ENCODE results near the gene HP.
"Not testable (repeated sequence)": the region's sequence is repeated elsewhere in the genome, so short reads cannot be mapped to it uniquely, and the experiment has no call there.

HP gene, protein sequence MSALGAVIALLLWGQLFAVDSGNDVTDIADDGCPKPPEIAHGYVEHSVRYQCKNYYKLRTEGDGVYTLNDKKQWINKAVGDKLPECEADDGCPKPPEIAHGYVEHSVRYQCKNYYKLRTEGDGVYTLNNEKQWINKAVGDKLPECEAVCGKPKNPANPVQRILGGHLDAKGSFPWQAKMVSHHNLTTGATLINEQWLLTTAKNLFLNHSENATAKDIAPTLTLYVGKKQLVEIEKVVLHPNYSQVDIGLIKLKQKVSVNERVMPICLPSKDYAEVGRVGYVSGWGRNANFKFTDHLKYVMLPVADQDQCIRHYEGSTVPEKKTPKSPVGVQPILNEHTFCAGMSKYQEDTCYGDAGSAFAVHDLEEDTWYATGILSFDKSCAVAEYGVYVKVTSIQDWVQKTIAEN

DNA sequence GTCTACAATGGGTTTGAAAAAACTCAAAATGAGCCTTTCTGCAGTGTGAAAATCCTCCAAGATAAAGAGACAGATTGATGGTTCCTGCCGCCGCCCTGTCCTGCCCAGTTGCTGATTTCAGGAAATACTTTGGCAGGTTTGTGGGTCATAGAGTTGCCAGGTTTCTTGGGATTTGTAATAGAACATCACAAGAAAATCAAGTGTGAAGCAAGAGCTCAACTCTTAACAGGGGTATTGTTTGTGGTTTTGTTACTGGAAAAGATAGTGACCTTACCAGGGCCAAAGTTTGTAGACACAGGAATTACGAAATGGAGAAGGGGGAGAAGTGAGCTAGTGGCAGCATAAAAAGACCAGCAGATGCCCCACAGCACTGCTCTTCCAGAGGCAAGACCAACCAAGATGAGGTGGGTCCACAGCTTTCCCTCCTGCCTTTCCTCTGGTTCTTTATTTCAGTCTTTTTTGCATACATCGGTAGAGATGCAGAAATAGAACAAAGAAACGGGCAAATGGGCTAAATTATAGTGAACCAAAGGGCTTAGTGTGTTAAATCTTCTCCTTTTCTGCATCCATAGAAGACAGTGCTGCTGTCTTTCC is at the start of gene HP:
Gene HP, plus strand, starts transcription at position 252 of the 594 bp plus-strand sequence. Its CDS starts 148 bp downstream, at position 400.
- not testable (repeated sequence) for H3K36me3 ChIP-seq (ENCODE audit: control insufficient read depth, insufficient read depth, low read length); H3K4me3 ChIP-seq (replicated peaks; ENCODE audit: low read depth, low read length); DNase-seq (ENCODE audit: extremely low read depth, insufficient read length); H3K27me3 ChIP-seq (replicated peaks; ENCODE audit: control insufficient read depth, insufficient read depth, low read length)

DNA sequence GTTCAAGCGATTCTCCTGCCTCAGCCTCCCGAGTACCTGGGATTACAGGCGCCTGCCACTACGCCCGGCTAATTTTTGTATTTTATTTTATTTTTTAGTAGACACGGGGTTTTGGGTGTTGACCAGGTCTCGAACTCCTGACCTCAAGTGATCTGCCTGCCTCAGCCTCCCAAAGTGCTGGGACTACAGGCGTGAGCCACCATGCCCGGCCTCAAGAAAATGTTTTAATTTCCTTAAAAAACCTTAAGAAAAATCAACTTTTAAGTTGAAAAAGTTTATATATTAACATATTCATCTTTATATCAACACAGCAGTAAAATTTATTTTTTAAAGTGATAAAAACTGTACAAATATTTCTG is 46.3 kb upstream of the HP start:
- peak overlapping the region; percentile 27 for H3K4me3 ChIP-seq (replicated peaks; ENCODE audit: low read depth, low read length)
- not testable (repeated sequence) for DNase-seq (ENCODE audit: extremely low read depth, insufficient read length); H3K27me3 ChIP-seq (replicated peaks; ENCODE audit: control insufficient read depth, insufficient read depth, low read length); H3K36me3 ChIP-seq (ENCODE audit: control insufficient read depth, insufficient read depth, low read length)

DNA sequence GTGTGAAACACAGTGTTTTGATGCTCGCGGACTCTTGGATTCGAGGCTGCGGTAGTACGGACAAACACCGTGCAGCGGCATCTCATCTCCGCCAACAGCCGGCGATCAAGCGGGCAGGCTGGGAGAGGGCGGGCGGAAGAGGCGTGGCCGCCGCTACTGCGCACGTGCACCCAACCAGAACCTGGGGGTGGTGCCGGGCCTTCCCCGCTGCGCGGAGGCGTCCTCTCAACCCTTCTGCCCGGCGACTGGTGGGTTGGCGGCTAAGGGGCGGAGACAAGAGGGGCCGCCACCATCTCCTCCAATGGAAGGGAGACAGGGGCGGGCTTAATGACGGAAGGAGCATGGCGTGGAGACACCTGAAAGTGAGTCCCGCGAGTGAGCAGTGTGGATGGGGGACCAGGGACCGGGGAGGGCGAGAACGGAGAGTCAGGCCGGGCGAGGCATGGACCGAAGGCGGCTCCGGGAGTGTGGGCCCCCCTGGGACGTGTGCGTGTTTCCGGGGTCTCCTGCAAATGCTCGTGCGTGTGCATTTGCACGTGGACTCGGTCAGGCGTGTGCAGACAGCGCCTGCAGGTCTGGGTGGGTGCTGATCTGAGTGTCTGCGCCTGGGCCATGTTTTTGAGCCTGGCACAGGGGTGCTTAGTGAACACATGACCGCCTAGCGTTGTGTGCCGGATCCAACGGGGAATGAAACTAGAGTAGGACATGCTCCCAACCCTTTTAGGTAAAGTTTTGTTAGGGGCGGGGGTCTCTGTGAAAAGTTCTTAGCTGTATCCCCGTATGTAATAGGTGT is 45.7 kb upstream of the HP start, which contains the start of gene DHODH:
Gene DHODH, plus strand, starts transcription at position 321 of the 793 bp plus-strand sequence. Its CDS starts 21 bp downstream, at position 342.
- Histone ChIP-seq H3K4me3 (replicated peaks; ENCODE audit: low read depth, low read length) (peak within 1 kb of the TSS; percentile 73), H3K27me3 (replicated peaks; ENCODE audit: control insufficient read depth, insufficient read depth, low read length) (no peaks in the 10 kb centered on the region), H3K36me3 (ENCODE audit: control insufficient read depth, insufficient read depth, low read length) (peaks cover 2% of the 10 kb centered on the region)
- TF ChIP-seq, protein P1, sequence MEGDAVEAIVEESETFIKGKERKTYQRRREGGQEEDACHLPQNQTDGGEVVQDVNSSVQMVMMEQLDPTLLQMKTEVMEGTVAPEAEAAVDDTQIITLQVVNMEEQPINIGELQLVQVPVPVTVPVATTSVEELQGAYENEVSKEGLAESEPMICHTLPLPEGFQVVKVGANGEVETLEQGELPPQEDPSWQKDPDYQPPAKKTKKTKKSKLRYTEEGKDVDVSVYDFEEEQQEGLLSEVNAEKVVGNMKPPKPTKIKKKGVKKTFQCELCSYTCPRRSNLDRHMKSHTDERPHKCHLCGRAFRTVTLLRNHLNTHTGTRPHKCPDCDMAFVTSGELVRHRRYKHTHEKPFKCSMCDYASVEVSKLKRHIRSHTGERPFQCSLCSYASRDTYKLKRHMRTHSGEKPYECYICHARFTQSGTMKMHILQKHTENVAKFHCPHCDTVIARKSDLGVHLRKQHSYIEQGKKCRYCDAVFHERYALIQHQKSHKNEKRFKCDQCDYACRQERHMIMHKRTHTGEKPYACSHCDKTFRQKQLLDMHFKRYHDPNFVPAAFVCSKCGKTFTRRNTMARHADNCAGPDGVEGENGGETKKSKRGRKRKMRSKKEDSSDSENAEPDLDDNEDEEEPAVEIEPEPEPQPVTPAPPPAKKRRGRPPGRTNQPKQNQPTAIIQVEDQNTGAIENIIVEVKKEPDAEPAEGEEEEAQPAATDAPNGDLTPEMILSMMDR (IDR thresholded peaks at IDR 0.05; ENCODE audit: insufficient read depth, low read length, poor library complexity, severe bottlenecking) = no peak
- peak; percentile 99 for DNase-seq (ENCODE audit: extremely low read depth, insufficient read length)

DNA sequence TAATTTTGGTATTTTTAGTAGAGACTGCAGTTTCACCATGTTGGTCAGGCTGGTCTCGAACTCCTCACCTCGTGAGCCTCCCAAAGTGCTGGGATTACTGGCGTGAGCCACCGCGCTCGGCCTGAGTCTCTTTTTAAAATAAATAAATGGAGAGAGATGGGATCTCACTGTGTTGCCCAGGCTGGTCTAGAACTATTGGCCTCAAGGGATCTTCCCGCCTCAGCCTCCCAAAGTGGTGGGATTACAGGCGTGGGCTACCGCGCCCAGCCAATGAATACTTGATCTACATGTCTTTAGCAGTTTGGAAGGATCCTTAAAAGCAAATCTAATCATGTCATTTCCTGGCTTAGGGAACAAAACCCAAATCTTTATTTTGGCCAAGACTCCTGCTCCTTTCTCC is 44.5 kb upstream of the HP start:
- H3K27me3 ChIP-seq (replicated peaks; ENCODE audit: control insufficient read depth, insufficient read depth, low read length) = no peaks in the 10 kb centered on the region
- H3K36me3 ChIP-seq (ENCODE audit: control insufficient read depth, insufficient read depth, low read length) = peaks cover 6% of the 10 kb centered on the region
- TF ChIP-seq, protein P1 (IDR thresholded peaks at IDR 0.05; ENCODE audit: insufficient read depth, low read length, poor library complexity, severe bottlenecking) = no peak
- no peak for DNase-seq (ENCODE audit: extremely low read depth, insufficient read length)
- H3K4me3 ChIP-seq (replicated peaks; ENCODE audit: low read depth, low read length) = no peak overlapping the region

DNA sequence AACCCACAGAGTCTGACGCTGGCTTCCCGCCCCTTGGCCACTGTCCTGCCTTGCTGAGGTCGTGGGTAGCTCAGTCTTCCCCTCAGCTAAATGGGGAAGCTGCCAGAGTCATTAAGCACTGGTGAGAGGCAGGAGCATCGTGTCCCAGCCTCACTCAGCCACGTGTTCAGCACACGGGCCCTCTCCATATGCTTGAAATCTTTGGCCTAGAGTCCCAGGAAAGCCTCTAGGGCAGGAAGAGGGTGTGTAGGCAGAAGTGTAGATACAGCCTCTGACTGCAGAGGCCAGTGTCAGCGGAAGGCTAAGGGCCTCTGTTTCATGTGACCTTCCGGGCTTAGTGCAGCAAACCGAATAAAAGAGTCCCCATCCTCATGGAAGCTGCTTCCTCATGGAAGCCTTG is 41.7 kb upstream of the HP start:
- Histone ChIP-seq H3K4me3 (replicated peaks; ENCODE audit: low read depth, low read length) (no peak overlapping the region), H3K36me3 (ENCODE audit: control insufficient read depth, insufficient read depth, low read length) (peaks cover 8% of the 10 kb centered on the region), H3K27me3 (replicated peaks; ENCODE audit: control insufficient read depth, insufficient read depth, low read length) (no peaks in the 10 kb centered on the region)
- TF ChIP-seq, protein P1 (IDR thresholded peaks at IDR 0.05; ENCODE audit: insufficient read depth, low read length, poor library complexity, severe bottlenecking) = no peak
- no peak for DNase-seq (ENCODE audit: extremely low read depth, insufficient read length)

DNA sequence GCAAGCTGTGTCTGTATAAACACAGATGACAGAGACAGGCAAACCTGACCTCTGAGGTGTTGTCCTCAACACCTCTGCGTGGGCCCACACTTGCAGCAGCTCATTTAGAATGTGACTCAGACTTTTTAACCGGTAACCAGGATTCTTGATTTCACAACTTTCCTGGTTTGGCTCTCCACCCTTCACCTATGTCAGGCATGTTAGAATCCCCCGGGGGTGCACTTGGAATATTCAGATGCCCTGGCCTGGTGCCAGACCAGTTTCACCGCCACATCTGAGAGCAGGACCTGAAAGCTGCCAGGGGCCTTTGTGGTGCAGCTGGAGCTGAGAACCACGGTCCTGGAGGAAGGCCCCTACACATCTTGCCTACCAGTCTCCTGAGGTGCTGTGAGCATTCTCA is 40.9 kb upstream of the HP start:
- DNase-seq (ENCODE audit: extremely low read depth, insufficient read length) = no peak
- Histone ChIP-seq H3K27me3 (replicated peaks; ENCODE audit: control insufficient read depth, insufficient read depth, low read length) (no peaks in the 10 kb centered on the region), H3K4me3 (replicated peaks; ENCODE audit: low read depth, low read length) (no peak overlapping the region), H3K36me3 (ENCODE audit: control insufficient read depth, insufficient read depth, low read length) (peaks cover 8% of the 10 kb centered on the region)
- TF ChIP-seq, protein P1 (IDR thresholded peaks at IDR 0.05; ENCODE audit: insufficient read depth, low read length, poor library complexity, severe bottlenecking) = no peak

Data from GM06990 (cell line).